ENCODE results near the gene ADAMTS12. TPM values are rescaled to one million over a fixed set of nuclear protein-coding genes. Genes with fewer than 3 reads are reported as not detected.

Gene ADAMTS12
- total and polyA plus RNA-seq, 2 of the 8 experiments (the other 6 are each of a cell fraction or from before 2014, with no cell fraction given) = 6.4 to 12.8 TPM

DNA sequence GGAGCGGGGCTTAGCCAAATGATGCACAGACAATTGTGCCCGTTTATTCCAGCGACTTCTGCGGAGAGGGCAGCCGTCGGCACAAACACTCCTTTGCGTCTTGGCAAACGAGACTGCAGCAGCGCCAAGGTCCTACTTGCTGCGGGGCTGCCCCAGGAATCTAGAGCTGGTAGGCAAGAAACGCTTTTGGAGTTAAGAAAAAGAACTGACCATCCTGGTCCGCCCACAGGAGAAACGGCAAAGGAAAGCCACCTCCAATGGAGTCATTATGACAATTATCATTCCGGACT is 46.7 kb upstream of the ADAMTS12 start:
- H3K4me3 ChIP-seq (ENCODE audit: extremely low read depth in 1 of 4, insufficient read depth in 2 of 4, low read depth in 3 of 4, low read length in 4 of 4) = no peak overlapping the region
- H4K91ac ChIP-seq (replicated peaks; ENCODE audit: insufficient read length, low read length) = no peak overlapping the region
- no peak overlapping the region for H3K23ac ChIP-seq (ENCODE audit: insufficient read length)
- no peak overlapping the region for H4K5ac ChIP-seq (ENCODE audit: insufficient read length, low read depth, low read length)
- H4K20me1 ChIP-seq (replicated peaks in 1 of 2; ENCODE audit: control insufficient read depth in 1 of 2, insufficient read depth in 2 of 2, low read length in 2 of 2) = no peaks in the 10 kb centered on the region
- no peak overlapping the region for H3K4ac ChIP-seq (replicated peaks; ENCODE audit: insufficient read length, low read depth, low read length)
- WGBS, 2 experiments (ENCODE audit: extremely low coverage in 1 of 2, insufficient coverage in 1 of 2, insufficient read length in 1 of 2, insufficient replicate concordance in 2 of 2, low coverage in 1 of 2, low lambda C conversion rate in 2 of 2, missing lambda C conversion rate in 1 of 2) = 87% methylated on average over 14 of the region's 14 CpGs; no CpG with 5 or more reads in 1 of the 2 experiments
- H2BK120ac ChIP-seq (replicated peaks; ENCODE audit: low read depth, low read length) = no peak overlapping the region
- H3K14ac ChIP-seq (ENCODE audit: insufficient read length) = no peak overlapping the region
- H3K4me2 ChIP-seq (ENCODE audit: insufficient read depth in 1 of 2, low read depth in 2 of 2, low read length in 2 of 2) = no peak overlapping the region
- H3K56ac ChIP-seq (replicated peaks; ENCODE audit: insufficient read length, low read depth, low read length) = no peak overlapping the region
- FAIRE-seq (no peak), DNase-seq (ENCODE audit: low read depth in 1 of 2, low spot score in 2 of 2) (no peak)
- H3K36me3 ChIP-seq (ENCODE audit: control insufficient read depth in 2 of 4, insufficient read depth in 4 of 4, low read length in 3 of 4) = no peaks in the 10 kb centered on the region
- H3K23me2 ChIP-seq (ENCODE audit: low read depth, low read length) = peaks cover 7% of the 10 kb centered on the region
- H3K27me3 ChIP-seq (replicated peaks in 1 of 4; ENCODE audit: control insufficient read depth in 3 of 4, extremely low read depth in 1 of 4, insufficient read depth in 3 of 4, low read length in 3 of 4) = peaks cover 0 to 17% (median 13%) of the 10 kb centered on the region in 4 experiments; a peak in 5 of 7 replicates
- H2BK12ac ChIP-seq (ENCODE audit: low read depth, low read length) = no peak overlapping the region
- H2BK5ac ChIP-seq (ENCODE audit: low read depth, low read length) = no peak overlapping the region
- no peak overlapping the region for H4K8ac ChIP-seq (ENCODE audit: extremely low read depth, insufficient read depth, low read length)
- no peak overlapping the region for H2AK5ac ChIP-seq (ENCODE audit: low read depth, low read length)
- H3K27ac ChIP-seq (ENCODE audit: low read depth, low read length) = no peak overlapping the region
- H3K4me1 ChIP-seq (replicated peaks in 1 of 4; ENCODE audit: control insufficient read depth in 3 of 4, insufficient read depth in 4 of 4, low read length in 3 of 4) = peaks cover 0 to 4% (median 3%) of the 10 kb centered on the region in 4 experiments; a peak in 3 of 7 replicates
- POLR2A ChIA-PET (ENCODE audit: partially characterized antibody) = no interaction called here
- no peaks in the 10 kb centered on the region for H3K79me2 ChIP-seq (ENCODE audit: control insufficient read depth in 1 of 2, insufficient read depth in 2 of 2, low read length in 2 of 2)
- no peak overlapping the region for H2BK20ac ChIP-seq (ENCODE audit: low read length)
- no peak overlapping the region for H2BK15ac ChIP-seq (ENCODE audit: low read length)
- H3K9me3 ChIP-seq (ENCODE audit: insufficient read depth in 2 of 2, low read depth in 1 of 2, low read length in 1 of 2) = no peaks in the 10 kb centered on the region
- no peak overlapping the region for H2AFZ ChIP-seq (ENCODE audit: low read length)
- no peak overlapping the region for H3K18ac ChIP-seq (ENCODE audit: extremely low read depth, low read length)
- CTCF ChIA-PET (ENCODE audit: partially characterized antibody) = interaction anchor here (0.6 to 1.4 kb wide), 6 partner anchors 21 to 145 kb away, joined by 3 to 4 read pairs (median 3); no protein-coding TSS in a partner anchor
- no peaks in the 10 kb centered on the region for H3K79me1 ChIP-seq (ENCODE audit: low read depth, low read length)
- H3K9ac ChIP-seq (replicated peaks in 1 of 4; ENCODE audit: extremely low read depth in 1 of 4, low read depth in 3 of 4, low read length in 3 of 4) = no peak overlapping the region
- TF ChIP-seq, protein P1, sequence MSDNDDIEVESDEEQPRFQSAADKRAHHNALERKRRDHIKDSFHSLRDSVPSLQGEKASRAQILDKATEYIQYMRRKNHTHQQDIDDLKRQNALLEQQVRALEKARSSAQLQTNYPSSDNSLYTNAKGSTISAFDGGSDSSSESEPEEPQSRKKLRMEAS (IDR thresholded peaks at IDR 0.05) = no peak
- TF ChIP-seq CHD2 (IDR thresholded peaks at IDR 0.05; ENCODE audit: low read length) (no peak), SIN3A (conservative IDR thresholded peaks at IDR 0.05 in 1 of 2, IDR thresholded peaks at IDR 0.05 in 1 of 2; ENCODE audit: low read depth in 1 of 2, low read length in 2 of 2) (no peak), ASH2L (IDR thresholded peaks at IDR 0.05; ENCODE audit: low read length) (no peak), FOSL1 (IDR thresholded peaks at IDR 0.05; ENCODE audit: insufficient read depth, low read depth, low read length) (no peak), RXRA (IDR thresholded peaks at IDR 0.05; ENCODE audit: insufficient read depth, low read depth, low read length) (no peak), MAFK (IDR thresholded peaks at IDR 0.05; ENCODE audit: low read depth, low read length) (no peak), KDM5A (IDR thresholded peaks at IDR 0.05; ENCODE audit: low read length) (no peak), SIRT6 (IDR thresholded peaks at IDR 0.05; ENCODE audit: low read length) (no peak), NRF1 (IDR thresholded peaks at IDR 0.05; ENCODE audit: low read depth, low read length) (no peak), SUZ12 (IDR thresholded peaks at IDR 0.05; ENCODE audit: low read length) (no peak), TAF7 (optimal IDR thresholded peaks at IDR 0.05; ENCODE audit: borderline replicate concordance, low read depth, low read length) (no peak), BRCA1 (IDR thresholded peaks at IDR 0.05; ENCODE audit: low read depth, low read length) (no peak)
- TF ChIP-seq, protein P2, sequence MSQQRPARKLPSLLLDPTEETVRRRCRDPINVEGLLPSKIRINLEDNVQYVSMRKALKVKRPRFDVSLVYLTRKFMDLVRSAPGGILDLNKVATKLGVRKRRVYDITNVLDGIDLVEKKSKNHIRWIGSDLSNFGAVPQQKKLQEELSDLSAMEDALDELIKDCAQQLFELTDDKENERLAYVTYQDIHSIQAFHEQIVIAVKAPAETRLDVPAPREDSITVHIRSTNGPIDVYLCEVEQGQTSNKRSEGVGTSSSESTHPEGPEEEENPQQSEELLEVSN (IDR thresholded peaks at IDR 0.05) = no peak

All from H1 (cell line).